ENCODE results near the gene CAPN7. TPM values are rescaled to one million over a fixed set of nuclear protein-coding genes. Genes with fewer than 3 reads are reported as not detected.

CAPN7 gene
- total RNA-seq, 1 donor from 2014 or later, result 57.7 TPM

DNA sequence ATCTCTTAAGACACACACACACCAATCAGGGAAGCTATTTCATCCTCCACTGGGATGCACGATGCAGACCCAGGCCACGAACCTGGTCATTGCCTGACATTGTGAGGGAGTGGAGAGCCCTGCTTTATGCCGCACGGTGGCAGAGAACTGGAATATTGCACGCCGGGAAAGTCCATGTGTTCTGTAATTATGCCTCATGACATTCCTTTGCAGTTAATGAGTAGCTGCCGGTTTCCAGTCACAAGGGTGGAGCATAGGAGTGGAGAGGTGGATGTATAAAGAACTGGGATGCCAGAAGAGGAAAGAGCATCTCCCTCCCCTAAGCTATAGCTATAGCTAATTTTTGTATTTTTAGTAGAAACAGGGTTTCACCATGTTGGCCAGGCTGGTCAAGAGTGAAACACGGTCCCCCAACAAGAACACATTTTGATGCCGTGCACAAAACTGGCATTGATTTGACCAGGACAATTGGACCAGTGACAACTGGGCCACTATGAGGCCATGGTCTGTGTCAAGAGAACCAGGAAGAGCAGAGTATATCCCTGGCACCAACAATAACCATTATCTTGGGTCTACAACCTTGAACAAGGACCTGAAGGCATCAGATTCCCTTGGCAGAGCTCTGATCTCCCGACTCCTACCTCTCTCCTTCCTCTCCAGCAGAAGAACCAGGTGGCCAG is 74.9 kb downstream of the CAPN7 start:
- H3K27ac ChIP-seq, result no peak overlapping the region
- H3K4me2 ChIP-seq, result no peak overlapping the region
- peaks cover 5% of the 10 kb centered on the region for H4K20me1 ChIP-seq (ENCODE audit: low read depth)
- DNase-seq (ENCODE audit: low spot score), result no peak
- no peaks in the 10 kb centered on the region for H3K79me2 ChIP-seq (ENCODE audit: low read depth)
- no peak overlapping the region for H3K27ac Mint-ChIP-seq
- TF ChIP-seq, protein P1, sequence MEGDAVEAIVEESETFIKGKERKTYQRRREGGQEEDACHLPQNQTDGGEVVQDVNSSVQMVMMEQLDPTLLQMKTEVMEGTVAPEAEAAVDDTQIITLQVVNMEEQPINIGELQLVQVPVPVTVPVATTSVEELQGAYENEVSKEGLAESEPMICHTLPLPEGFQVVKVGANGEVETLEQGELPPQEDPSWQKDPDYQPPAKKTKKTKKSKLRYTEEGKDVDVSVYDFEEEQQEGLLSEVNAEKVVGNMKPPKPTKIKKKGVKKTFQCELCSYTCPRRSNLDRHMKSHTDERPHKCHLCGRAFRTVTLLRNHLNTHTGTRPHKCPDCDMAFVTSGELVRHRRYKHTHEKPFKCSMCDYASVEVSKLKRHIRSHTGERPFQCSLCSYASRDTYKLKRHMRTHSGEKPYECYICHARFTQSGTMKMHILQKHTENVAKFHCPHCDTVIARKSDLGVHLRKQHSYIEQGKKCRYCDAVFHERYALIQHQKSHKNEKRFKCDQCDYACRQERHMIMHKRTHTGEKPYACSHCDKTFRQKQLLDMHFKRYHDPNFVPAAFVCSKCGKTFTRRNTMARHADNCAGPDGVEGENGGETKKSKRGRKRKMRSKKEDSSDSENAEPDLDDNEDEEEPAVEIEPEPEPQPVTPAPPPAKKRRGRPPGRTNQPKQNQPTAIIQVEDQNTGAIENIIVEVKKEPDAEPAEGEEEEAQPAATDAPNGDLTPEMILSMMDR (IDR thresholded peaks at IDR 0.05), result no peak
- TF ChIP-seq EZH2phosphoT487 (IDR thresholded peaks at IDR 0.05), result no peak
- TF ChIP-seq EZH2 (IDR thresholded peaks at IDR 0.05), result no peak
- no peak overlapping the region for H3K9ac ChIP-seq
- H3K36me3 ChIP-seq, result no peaks in the 10 kb centered on the region
- H3F3A ChIP-seq (ENCODE audit: low read depth), result peaks cover 8% of the 10 kb centered on the region
- no peaks in the 10 kb centered on the region for H3K9me3 ChIP-seq (ENCODE audit: low read depth)
- H3K4me3 ChIP-seq, result no peak overlapping the region
- H3K36me3 Mint-ChIP-seq, result no peaks in the 10 kb centered on the region
- no peak overlapping the region for H2AFZ ChIP-seq (replicated peaks)
- H3K4me1 ChIP-seq, result peaks cover 33% of the 10 kb centered on the region
- no peak overlapping the region for H3K4me3 Mint-ChIP-seq
- H3K27me3 ChIP-seq, result no peaks in the 10 kb centered on the region
- H3K27me3 Mint-ChIP-seq (ENCODE audit: insufficient read depth, low read depth), result peaks cover 2% of the 10 kb centered on the region
- H3K4me1 Mint-ChIP-seq, result peaks cover 34% of the 10 kb centered on the region
- no peaks in the 10 kb centered on the region for H3K9me3 Mint-ChIP-seq

DNA sequence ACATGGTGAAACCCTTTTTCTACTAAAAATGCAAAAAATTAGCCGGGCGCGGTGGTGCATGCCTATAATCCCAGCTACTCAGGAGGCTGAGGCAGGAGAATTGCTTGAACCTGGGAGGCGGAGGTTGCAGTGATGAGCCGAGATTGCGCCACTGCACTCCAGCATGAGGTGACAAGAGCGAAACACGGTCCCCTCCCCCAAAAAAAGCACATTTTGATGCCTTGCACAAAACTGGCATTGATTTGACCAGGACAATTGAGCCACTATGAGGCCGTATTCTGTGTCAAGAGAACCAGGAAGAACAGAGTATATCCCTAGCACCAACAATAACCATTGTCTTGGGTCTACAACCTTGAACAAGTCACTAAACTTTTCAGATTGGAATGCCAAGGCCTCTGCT is 75.8 kb downstream of the CAPN7 start:
- H3K4me2 ChIP-seq, result no peak overlapping the region
- H3K79me2 ChIP-seq (ENCODE audit: low read depth), result no peaks in the 10 kb centered on the region
- peaks cover 2% of the 10 kb centered on the region for H3K27me3 Mint-ChIP-seq (ENCODE audit: insufficient read depth, low read depth)
- H3K27me3 ChIP-seq, result no peaks in the 10 kb centered on the region
- no peak overlapping the region for H2AFZ ChIP-seq (replicated peaks)
- H3K36me3 ChIP-seq, result no peaks in the 10 kb centered on the region
- H3K9me3 Mint-ChIP-seq, result no peaks in the 10 kb centered on the region
- H3K27ac Mint-ChIP-seq, result no peak overlapping the region
- H3F3A ChIP-seq (ENCODE audit: low read depth), result peaks cover 8% of the 10 kb centered on the region
- no peak for DNase-seq (ENCODE audit: low spot score)
- H3K4me1 Mint-ChIP-seq, result peaks cover 29% of the 10 kb centered on the region
- no peak overlapping the region for H3K9ac ChIP-seq
- H3K4me1 ChIP-seq, result peaks cover 28% of the 10 kb centered on the region
- H3K4me3 Mint-ChIP-seq, result no peak overlapping the region
- H3K9me3 ChIP-seq (ENCODE audit: low read depth), result no peaks in the 10 kb centered on the region
- no peak overlapping the region for H3K4me3 ChIP-seq
- H3K27ac ChIP-seq, result no peak overlapping the region
- TF ChIP-seq EZH2phosphoT487 (IDR thresholded peaks at IDR 0.05), result no peak
- TF ChIP-seq, protein P1 (IDR thresholded peaks at IDR 0.05), result no peak
- no peak for TF ChIP-seq EZH2 (IDR thresholded peaks at IDR 0.05)
- H3K36me3 Mint-ChIP-seq, result no peaks in the 10 kb centered on the region
- H4K20me1 ChIP-seq (ENCODE audit: low read depth), result peaks cover 5% of the 10 kb centered on the region

DNA sequence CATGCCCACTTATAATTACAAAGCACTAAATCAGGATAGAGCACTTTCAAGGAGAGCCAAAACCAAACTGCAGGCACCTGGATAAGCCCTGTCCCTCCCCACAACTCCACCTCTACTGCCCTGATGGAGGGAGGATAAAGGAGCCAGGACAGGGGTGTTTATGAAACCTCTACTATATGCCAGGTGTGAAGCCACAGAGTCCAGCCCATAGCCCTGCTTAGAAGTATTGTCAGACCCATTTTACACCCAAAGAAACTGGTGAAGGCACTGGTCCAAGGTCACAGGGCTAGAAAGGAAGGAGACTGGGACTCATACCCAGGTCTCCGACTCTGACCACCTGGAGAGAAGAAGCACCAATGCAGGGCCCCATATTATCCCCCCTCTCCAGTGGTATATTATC is 77.7 kb downstream of the CAPN7 start:
- peaks cover 8% of the 10 kb centered on the region for H3F3A ChIP-seq (ENCODE audit: low read depth)
- H3K27me3 Mint-ChIP-seq (ENCODE audit: insufficient read depth, low read depth), result peaks cover 4% of the 10 kb centered on the region
- H3K4me3 ChIP-seq, result no peak overlapping the region
- no peaks in the 10 kb centered on the region for H4K20me1 ChIP-seq (ENCODE audit: low read depth)
- no peak overlapping the region for H2AFZ ChIP-seq (replicated peaks)
- no peaks in the 10 kb centered on the region for H3K9me3 Mint-ChIP-seq
- no peaks in the 10 kb centered on the region for H3K36me3 Mint-ChIP-seq
- no peak for DNase-seq (ENCODE audit: low spot score)
- H3K79me2 ChIP-seq (ENCODE audit: low read depth), result no peaks in the 10 kb centered on the region
- H3K27ac Mint-ChIP-seq, result no peak overlapping the region
- H3K9me3 ChIP-seq (ENCODE audit: low read depth), result no peaks in the 10 kb centered on the region
- no peaks in the 10 kb centered on the region for H3K36me3 ChIP-seq
- H3K27me3 ChIP-seq, result no peaks in the 10 kb centered on the region
- H3K4me1 Mint-ChIP-seq, result peaks cover 17% of the 10 kb centered on the region
- H3K4me2 ChIP-seq, result no peak overlapping the region
- no peak overlapping the region for H3K9ac ChIP-seq
- H3K27ac ChIP-seq, result no peak overlapping the region
- H3K4me1 ChIP-seq, result peaks cover 20% of the 10 kb centered on the region
- TF ChIP-seq EZH2 (IDR thresholded peaks at IDR 0.05) (no peak), EZH2phosphoT487 (IDR thresholded peaks at IDR 0.05) (no peak)
- TF ChIP-seq, protein P1 (IDR thresholded peaks at IDR 0.05), result no peak
- no peak overlapping the region for H3K4me3 Mint-ChIP-seq
